Loucy (cell line): ENCODE data around the gene KRTDAP.

Experiments used
- EZH2phosphoT487 ChIP-seq: fragments of 200-600 bp; IDR thresholded peaks from 2 replicates; pipeline ENCODE4 v1.6.1; 2018; ENCODE audit warnings: antibody characterized with exemption, mild to moderate bottlenecking, moderate library complexity, borderline replicate concordance
- TF ChIP-seq, protein P1 (sequence below): fragments of 200-600 bp; sonication (generic); conservative IDR thresholded peaks from 2 replicates; pipeline ENCODE4 v1.5.1; 2014; ENCODE audit warnings: mild to moderate bottlenecking, antibody characterized with exemption, low read length

- TF ChIP-seq, protein P1, sequence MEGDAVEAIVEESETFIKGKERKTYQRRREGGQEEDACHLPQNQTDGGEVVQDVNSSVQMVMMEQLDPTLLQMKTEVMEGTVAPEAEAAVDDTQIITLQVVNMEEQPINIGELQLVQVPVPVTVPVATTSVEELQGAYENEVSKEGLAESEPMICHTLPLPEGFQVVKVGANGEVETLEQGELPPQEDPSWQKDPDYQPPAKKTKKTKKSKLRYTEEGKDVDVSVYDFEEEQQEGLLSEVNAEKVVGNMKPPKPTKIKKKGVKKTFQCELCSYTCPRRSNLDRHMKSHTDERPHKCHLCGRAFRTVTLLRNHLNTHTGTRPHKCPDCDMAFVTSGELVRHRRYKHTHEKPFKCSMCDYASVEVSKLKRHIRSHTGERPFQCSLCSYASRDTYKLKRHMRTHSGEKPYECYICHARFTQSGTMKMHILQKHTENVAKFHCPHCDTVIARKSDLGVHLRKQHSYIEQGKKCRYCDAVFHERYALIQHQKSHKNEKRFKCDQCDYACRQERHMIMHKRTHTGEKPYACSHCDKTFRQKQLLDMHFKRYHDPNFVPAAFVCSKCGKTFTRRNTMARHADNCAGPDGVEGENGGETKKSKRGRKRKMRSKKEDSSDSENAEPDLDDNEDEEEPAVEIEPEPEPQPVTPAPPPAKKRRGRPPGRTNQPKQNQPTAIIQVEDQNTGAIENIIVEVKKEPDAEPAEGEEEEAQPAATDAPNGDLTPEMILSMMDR = no peak
- TF ChIP-seq EZH2phosphoT487 = no peak
Measured at GRCh38 chr19:35451338-35452096, 38.7 kb downstream of the KRTDAP start.
